PC-9 (cell line): ENCODE measurements around the gene MAN1C1. TPM values are rescaled to one million over a fixed set of nuclear protein-coding genes. Genes with fewer than 3 reads are reported as not detected.

Source experiments
- BruUV-seq: library from RNA; stranded (reverse); fragments of 400-500 nt; replicated peaks from 2 replicates; lab custom pipeline; 2021; lab: Mats Ljungman, UMichigan
- CTCF ChIA-PET: fragments of 300-600 bp; sonication (Branson Sonifier 250); formaldehyde crosslinking; loops from one replicate; lab custom pipeline; 2022; ENCODE audit warnings: antibody characterized with exemption; lab: Charles Lee
- POLR2A ChIA-PET: fragments of 300-600 bp; sonication (Branson Sonifier 250); formaldehyde crosslinking; loops from one replicate; lab custom pipeline; 2022; ENCODE audit warnings: antibody characterized with exemption; ENCODE audit not compliant: unreplicated experiment; lab: Charles Lee
- DNase-seq, 2 experiments: peaks; one replicate each; pipeline versions ENCODE4 v3.0.0 to v3.0.0-alpha.2; 2015 to 2022; ENCODE audit warnings: mixed read lengths in 1 of 2
- H2AFZ ChIP-seq: fragments of 200-600 bp; sonication (generic); 2 replicates; pipeline ENCODE4 v1.8.1; 2017; ENCODE audit warnings: antibody characterized with exemption
- H3F3A ChIP-seq: fragments of 200-600 bp; sonication (generic); 2 replicates; pipeline ENCODE4 v1.8.1; 2017; ENCODE audit warnings: antibody characterized with exemption, mild to moderate bottlenecking, low read depth; ENCODE audit not compliant: insufficient read depth
- H3K27ac ChIP-seq: fragments of 200-600 bp; sonication (generic); 2 replicates; pipeline ENCODE4 v1.6.1; 2016; ENCODE audit warnings: mixed run types
- H3K27me3 ChIP-seq: fragments of 200-600 bp; sonication (generic); 2 replicates; pipeline ENCODE4 v1.6.1; 2016; ENCODE audit warnings: low read depth, mixed run types; ENCODE audit not compliant: insufficient read depth
- H3K36me3 ChIP-seq: fragments of 200-600 bp; sonication (generic); 2 replicates; pipeline ENCODE4 v1.6.1; 2016; ENCODE audit warnings: low read depth, mixed run types
- H3K4me1 ChIP-seq: fragments of 200-600 bp; sonication (generic); replicated peaks from 2 replicates; pipeline ENCODE4 v1.6.1; 2016; ENCODE audit warnings: mixed run types; ENCODE audit not compliant: insufficient read depth
- H3K4me2 ChIP-seq: fragments of 200-600 bp; sonication (generic); 2 replicates; pipeline ENCODE4 v1.6.1; 2017; ENCODE audit warnings: mixed run types
- H3K4me3 ChIP-seq: fragments of 200-600 bp; sonication (generic); 2 replicates; pipeline ENCODE4 v1.6.1; 2016; ENCODE audit warnings: mixed run types
- H3K79me2 ChIP-seq: fragments of 200-600 bp; sonication (generic); 2 replicates; pipeline ENCODE4 v1.6.1; 2017; ENCODE audit warnings: low read depth, mixed run types
- H3K9me2 ChIP-seq: fragments of 200-600 bp; sonication (generic); 2 replicates; pipeline ENCODE4 v1.8.1; 2017; ENCODE audit warnings: mild to moderate bottlenecking; ENCODE audit not compliant: insufficient read depth
- H3K9me3 ChIP-seq: fragments of 200-600 bp; sonication (generic); 2 replicates; pipeline ENCODE4 v1.8.1; 2016; ENCODE audit warnings: low read depth; ENCODE audit not compliant: insufficient read depth
- H4K20me1 ChIP-seq: fragments of 200-600 bp; sonication (generic); 2 replicates; pipeline ENCODE4 v1.8.1; 2017; ENCODE audit not compliant: insufficient read depth
- CTCF ChIP-seq: fragments of 200-600 bp; sonication (generic); conservative IDR thresholded peaks from 2 replicates; pipeline ENCODE4 v1.6.1; 2017; ENCODE audit warnings: mixed run types, antibody characterized with exemption, mild to moderate bottlenecking, moderate library complexity
- EZH2 ChIP-seq: fragments of 200-600 bp; sonication (generic); IDR thresholded peaks from 2 replicates; pipeline ENCODE4 v1.8.0; 2017; ENCODE audit warnings: antibody characterized with exemption, low read depth
- intact Hi-C: fragments of 100-400 bp; cut with micrococcal nuclease; formaldehyde crosslinking; loops from one replicate; pipeline ENCODE4 v1.10.0; 2022; ENCODE audit not compliant: unreplicated experiment
- total RNA-seq: library from RNA; stranded (reverse); gene quantifications from 2 replicates; pipeline ENCODE4 v1.2.3, GENCODE V29; 2021

Gene MAN1C1
- total RNA-seq, 1 experiment from 2014 or later, result 0.41 TPM

- Histone ChIP-seq H3K79me2 (no peaks in the 10 kb centered on the region), H3K4me2 (no peak overlapping the region), H3K9me2 (no peaks in the 10 kb centered on the region), H3K4me1 (no peaks in the 10 kb centered on the region), H3F3A (no peaks in the 10 kb centered on the region), H2AFZ (no peak overlapping the region), H3K4me3 (no peak overlapping the region), H4K20me1 (no peaks in the 10 kb centered on the region), H3K36me3 (no peaks in the 10 kb centered on the region), H3K27ac (no peak overlapping the region), H3K9me3 (no peaks in the 10 kb centered on the region), H3K27me3 (no peaks in the 10 kb centered on the region)
- ChIA-PET CTCF (interaction anchor here (0.7 kb wide), 1 partner anchor 84 kb away, joined by 3 read pairs; no protein-coding TSS in a partner anchor), POLR2A (no interaction called here)
- intact Hi-C loops, result no loop called here
- no peak for DNase-seq
- TF ChIP-seq CTCF (no peak), EZH2 (no peak)
- BruUV-seq, result no TSS peak
These were observed 97.9 kb downstream of the MAN1C1 start for GRCh38 chr1:25714372-25714931.

DNA sequence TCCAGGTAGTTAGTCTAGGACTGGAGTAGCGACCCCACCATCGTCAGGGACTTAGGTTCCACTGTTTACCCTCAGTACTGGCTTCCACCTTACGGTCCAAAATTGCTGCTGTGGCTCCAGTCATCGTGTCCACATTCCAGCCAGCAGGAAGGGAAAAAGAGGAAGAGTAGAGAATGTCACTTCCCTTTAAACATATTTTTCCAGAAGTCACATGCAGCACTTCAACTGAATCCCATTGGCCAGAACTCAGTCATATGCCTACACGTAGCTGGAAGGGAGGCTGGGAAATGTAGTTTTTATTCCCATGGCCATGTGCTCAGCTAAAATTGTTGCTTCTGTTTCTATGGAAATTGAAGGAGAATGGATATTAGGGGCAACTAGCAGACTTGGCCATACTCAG is 99.3 kb downstream of the MAN1C1 start:
- H3K79me2 ChIP-seq, result no peaks in the 10 kb centered on the region
- H3K9me3 ChIP-seq, result no peaks in the 10 kb centered on the region
- POLR2A ChIA-PET, result no interaction called here
- intact Hi-C loops, result no loop called here
- no peak overlapping the region for H3K4me3 ChIP-seq
- CTCF ChIA-PET, result interaction anchor here (0.6 kb wide), 1 partner anchor 79 kb away, joined by 4 read pairs; no protein-coding TSS in a partner anchor
- H3K4me1 ChIP-seq, result no peaks in the 10 kb centered on the region
- BruUV-seq, result no TSS peak
- no peaks in the 10 kb centered on the region for H3K27me3 ChIP-seq
- H3K4me2 ChIP-seq, result no peak overlapping the region
- H2AFZ ChIP-seq, result no peak overlapping the region
- TF ChIP-seq EZH2 (no peak), CTCF (no peak)
- H3K27ac ChIP-seq, result no peak overlapping the region
- H3F3A ChIP-seq, result no peaks in the 10 kb centered on the region
- no peak for DNase-seq
- H4K20me1 ChIP-seq, result no peaks in the 10 kb centered on the region
- H3K36me3 ChIP-seq, result no peaks in the 10 kb centered on the region
- H3K9me2 ChIP-seq, result no peaks in the 10 kb centered on the region

DNA sequence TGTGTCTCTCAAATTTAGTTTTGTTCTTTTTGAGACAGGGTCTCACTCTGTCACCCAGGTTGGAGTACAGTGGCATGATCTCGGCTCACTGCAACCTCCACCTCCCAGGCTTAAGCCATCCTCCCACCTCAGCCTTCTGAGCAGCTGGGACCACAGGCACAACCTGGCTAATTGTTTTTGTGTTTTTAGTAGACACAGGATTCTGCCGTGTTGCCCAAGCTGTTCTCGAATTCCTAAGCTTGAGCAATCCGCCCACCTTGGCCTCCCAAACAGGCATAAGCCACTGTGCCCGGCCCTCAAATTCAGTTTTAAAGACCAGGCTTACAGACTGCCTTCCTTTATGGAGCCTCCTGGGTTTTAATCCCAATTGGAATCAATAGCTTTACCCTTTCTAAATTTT is 99.7 kb downstream of the MAN1C1 start:
- Histone ChIP-seq H3K27ac (no peak overlapping the region), H2AFZ (no peak overlapping the region), H3K36me3 (no peaks in the 10 kb centered on the region), H3K4me3 (no peak overlapping the region), H3K9me2 (no peaks in the 10 kb centered on the region), H3K27me3 (no peaks in the 10 kb centered on the region), H4K20me1 (no peaks in the 10 kb centered on the region), H3K9me3 (no peaks in the 10 kb centered on the region), H3F3A (no peaks in the 10 kb centered on the region), H3K4me2 (no peak overlapping the region), H3K4me1 (no peaks in the 10 kb centered on the region), H3K79me2 (no peaks in the 10 kb centered on the region)
- no peak for DNase-seq
- BruUV-seq, result no TSS peak
- intact Hi-C loops, result no loop called here
- ChIA-PET POLR2A (no interaction called here), CTCF (interaction anchor here (0.6 kb wide), 1 partner anchor 78 kb away, joined by 4 read pairs; no protein-coding TSS in a partner anchor)
- TF ChIP-seq CTCF (no peak), EZH2 (no peak)
